ENCODE results near the gene PML.

The PML gene

DNA sequence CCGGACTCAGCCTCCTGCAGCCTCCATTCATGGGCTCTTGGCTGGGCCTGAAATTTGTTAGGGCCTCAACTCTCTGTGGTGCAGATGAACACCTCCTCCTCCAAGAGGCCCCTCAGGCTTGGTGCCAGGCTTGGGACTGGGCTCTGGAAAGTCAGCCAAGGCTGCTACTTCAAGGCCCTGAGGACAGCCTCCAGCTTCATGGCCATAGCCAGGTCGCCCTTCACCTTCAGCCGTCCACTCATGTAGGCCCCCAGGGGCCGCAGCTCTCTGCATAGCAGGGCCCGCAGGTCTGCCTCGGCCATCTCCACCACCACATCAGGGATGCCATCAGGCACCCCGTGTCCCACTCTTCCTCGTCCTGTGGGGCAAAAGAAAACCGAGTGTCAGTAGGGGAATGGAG, 10.7 kb upstream of the PML start:
- in situ Hi-C loops (cut with MboI; ENCODE audit: low sequenced_read_pairs), result no loop called here

DNA sequence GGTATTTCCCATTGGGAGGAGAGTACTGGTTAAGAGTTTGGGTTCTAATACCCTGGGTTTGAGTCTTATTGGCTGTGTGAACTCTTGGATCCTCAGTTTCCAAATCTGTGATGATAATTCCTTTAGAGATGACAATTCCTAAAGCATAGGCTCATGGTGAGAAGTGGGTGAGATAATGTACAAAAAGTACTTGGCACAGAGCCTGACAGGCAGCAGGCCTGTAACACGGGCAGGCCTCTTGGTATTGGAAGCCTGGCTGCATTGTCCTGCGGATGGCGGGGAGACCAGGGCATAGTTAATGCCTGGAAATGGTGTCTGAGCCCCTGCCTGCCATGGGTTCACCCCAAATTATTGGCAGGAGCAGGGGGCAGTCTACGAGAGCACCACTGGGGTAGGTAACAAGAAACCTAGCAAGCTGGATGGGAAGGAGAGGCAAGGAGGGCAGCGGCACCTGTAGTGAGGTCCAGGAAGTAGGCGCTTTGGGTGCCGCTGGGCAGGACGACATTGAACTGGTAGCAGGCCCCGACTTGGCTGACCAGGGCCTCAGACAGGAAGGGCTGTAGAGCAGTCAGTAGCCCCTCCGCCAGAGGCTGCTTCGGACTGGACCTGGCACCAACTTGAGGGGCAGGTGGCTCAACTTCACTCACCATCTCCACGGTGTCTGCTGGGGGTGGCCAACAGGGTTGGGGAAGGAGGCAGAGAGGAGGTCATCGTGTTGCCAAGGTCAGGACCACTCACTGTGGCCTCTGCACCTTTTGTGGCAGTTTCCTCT, 10.1 kb upstream of the PML start:
- in situ Hi-C loops (cut with MboI; ENCODE audit: low sequenced_read_pairs), result no loop called here

DNA sequence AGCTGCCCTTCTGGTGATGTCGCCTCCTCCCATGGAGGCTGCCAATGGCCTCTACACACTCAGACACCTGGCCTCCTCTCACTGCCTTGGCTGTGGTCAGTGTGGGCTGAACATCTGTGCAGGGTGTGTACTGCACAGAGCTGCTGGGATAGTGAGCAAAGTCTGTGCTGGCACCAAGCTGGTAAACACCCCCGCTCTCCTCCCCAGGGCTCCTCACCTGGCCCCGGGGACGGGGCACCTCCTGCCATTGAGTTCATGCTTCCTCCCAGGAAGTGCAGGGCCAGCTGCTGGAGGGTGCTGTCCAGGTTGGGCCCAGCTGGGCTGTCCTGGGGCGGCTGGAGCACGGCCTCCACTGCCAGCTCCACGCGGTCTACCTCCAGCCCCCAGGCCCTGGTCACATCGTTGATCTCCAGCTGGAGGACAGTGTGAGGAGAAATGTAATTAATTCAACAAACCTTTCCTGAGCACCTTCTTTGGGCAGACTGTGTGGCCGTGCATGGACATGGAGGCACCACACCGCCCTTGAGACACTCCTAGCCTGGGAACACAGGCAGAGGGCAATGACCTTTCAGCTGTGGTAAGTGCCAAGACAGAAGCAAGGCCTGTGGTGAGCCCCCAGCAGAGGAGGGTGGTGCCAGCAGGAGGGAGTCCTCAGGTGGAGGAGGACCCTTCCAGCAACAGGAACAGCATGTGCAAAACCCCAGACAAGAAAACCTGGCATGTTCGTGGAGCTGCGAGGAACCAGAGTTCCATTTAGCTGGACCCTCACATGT, 9.2 kb upstream of the PML start:
- in situ Hi-C loops (cut with MboI; ENCODE audit: low sequenced_read_pairs), result no loop called here

DNA sequence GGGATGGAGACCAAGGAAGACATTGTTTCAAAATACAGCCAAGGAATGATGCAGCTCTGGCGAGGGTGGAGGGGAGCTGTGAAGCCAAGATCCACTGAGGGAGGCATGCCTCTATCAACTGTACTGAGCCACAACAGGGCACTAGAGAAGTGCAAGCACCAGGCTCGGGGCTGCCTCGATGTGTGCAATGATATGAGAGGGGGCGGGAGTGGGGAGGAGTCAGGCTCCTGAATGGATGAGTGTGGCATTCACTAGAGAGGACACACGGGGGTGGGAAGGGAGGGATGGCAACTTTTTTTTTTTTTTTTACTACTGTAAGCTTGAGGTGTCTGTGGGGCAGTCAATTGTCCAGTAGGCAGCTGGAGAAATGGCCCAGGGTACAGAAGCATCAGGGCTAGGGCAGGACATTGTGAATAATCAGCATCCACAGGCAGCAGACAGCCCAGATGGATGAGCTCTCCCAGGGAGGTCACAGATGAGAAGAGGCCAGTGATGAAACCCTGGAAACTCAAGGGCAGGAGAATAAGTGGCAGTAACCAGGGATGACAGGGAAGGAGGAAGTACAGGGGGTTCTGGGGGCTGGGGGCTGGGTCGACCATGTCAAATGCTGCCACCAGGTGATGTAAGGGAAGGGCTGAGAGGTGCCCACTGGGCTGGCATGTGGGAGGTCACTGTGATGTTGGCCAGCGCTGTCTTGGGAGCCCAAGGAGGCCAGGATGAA, 8.3 kb upstream of the PML start:
- in situ Hi-C loops (cut with MboI; ENCODE audit: low sequenced_read_pairs), result no loop called here

DNA sequence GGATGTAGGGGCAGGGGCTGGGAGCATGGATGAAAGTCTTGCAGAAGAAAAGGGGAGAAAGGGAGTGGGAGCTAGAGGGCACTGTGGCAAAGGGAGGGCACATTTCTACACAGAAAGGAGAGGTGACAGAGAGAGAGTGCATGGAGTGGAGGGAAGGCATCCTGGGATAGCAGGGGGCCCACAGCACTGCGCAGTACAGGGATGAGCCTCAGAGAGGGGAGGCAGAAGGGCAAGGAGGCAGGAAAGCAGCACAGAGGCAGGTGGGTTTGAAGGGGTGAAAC, 7.8 kb upstream of the PML start:
- in situ Hi-C loops (cut with MboI; ENCODE audit: low sequenced_read_pairs), result no loop called here

DNA sequence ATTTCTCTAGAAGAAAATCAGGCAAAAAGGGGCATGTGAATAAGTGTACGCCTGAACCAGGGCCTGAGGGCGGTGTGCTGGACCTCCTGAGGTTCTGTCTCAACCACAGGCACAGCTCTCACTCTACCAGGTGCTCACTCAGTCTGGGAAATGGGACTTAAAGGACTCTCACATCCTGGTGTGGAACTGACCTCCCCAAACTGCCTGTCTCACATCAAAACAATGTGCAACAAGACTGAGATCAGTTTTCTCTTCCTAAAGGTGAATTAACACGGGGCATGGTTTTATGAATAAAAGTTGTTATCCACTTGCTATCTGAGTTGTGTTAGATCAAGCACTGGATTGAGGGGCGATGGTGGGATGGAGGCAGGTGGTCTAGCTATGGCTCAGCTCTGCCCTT, 7.3 kb upstream of the PML start:
- in situ Hi-C loops (cut with MboI; ENCODE audit: low sequenced_read_pairs), result no loop called here

DNA sequence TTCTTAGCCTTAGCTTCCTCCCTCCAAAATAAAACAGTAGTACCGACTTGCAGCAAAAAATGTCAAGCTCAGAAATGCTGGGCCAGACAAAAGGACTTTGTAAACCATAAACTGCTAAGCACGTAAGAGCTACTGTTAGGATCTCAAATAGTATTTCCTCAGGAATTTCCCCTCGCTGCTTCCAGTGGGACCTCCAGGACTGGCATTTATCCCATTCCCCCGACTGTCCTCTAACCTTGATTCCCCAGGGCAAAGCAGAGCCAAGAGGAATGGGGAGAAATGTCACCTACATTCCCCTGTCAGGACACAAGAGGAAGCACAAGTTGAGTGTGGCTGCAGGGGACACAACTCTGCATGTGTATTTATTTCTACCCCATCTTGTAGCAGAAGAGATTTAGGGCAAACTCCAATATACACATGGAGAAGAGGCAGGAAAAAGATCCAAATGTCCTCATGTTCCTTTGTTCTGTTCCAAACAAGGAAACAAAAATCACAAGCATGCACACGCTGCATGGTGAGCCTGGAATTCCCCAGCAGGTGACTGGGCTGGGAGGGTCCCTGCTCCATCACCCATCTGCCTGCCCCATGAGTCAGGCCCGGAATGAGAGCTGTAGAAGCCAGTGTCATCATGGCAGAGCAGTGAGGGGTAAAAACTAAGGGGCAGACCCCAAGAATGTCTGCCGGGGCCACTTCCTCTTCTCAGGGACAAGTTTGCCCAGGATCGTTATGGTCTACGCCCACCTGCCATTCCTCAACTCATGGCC, 6.7 kb upstream of the PML start:
- in situ Hi-C loops (cut with MboI; ENCODE audit: low sequenced_read_pairs), result no loop called here

DNA sequence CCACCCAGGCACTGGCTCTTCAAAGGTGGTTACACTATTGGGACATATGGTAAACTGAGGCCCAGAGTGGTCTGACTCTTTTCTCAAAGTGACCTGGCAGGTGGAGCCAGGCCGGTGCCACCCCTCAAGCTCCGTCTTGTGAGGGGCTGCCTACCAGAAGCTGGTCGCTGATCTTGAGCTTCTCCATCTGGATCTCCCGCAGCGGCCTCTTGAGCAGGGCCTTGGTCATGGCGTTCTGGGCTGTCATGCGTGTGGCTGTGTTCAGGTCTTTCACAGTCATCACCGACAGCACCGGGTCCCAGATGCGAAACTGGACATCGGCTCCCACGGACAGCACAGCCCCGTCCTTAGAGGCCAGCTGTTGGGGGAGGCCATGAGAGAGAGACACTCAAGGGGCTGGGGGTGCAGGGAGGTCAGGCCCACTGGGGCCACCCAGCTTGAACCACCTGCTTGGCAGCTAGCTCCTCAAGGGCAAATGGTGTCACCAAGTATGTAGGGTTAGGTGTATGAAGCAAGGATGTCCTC, 6.0 kb upstream of the PML start:
- in situ Hi-C loops (cut with MboI; ENCODE audit: low sequenced_read_pairs), result no loop called here

DNA sequence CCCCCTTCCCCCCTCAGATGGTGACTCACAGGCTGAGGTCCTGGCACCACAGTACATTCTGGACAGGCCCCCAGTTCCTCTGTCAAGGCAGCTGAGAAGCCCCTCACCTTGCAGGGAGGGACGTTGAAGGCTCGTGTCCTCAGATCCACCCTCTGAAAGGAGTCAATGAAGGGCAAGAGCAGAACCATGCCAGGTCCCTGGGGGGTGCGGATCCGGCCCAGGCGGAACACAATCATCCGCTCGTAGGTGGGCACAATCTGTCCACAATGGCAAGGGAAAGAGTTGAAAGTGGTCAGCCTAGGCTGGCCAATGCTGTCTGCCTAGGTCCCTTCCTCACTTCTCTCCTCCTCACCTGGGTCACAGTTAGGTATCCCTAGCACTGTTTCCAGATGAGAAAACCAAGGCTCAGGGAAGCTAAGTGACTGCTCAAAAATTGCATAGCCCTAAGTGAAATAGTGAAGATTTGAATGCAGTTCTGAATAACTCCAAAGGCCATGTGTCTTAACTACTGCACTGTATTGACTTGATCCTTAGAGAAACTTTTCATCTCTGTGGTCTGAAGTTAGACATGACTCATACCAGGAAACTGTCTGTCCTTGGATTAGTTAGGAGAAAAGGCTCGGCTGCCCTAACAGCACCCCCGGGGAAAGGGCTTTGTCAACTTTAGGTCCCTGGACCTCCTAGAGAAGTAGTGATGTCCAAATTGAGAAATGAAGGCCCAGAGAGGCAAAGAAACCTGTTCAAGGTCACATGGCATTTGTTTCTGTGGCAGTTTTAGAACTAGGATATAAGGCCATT, 5.3 kb upstream of the PML start:
- in situ Hi-C loops (cut with MboI; ENCODE audit: low sequenced_read_pairs), result no loop called here

DNA sequence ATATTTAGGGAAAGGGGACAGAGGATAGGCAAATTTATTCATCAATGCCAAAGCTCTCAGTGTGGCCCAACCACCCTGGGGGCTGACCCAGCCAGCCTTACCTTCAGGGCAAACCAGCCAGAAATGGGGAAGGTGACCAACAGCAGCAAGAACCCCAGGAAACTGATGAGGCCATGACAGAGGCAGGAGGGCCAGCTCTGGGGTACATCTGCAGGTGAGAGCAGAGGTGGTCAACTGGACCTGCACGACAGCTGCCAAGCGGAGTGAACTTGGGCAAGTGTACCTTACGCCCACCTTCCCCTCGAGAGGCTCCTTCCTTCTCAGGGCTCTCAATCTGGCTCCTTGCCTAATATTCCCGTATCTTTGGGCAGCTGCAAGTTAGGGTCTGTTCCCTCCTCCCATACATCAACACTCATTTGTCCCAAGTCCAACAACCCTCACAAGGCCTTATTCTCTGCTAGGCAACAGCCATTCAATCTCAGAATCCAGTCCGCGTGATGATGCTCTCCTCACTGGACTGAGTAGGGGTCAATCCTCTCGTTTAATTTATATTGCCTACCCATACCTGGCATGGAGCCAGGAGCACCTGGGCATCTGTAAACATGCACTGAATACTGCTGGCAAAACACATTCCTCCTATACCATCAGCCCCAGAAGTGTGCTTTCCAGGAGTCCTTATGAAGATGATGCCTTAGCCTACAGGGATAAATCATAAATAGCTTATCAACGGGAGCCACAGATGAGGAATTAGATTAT, 4.1 kb upstream of the PML start:
- in situ Hi-C loops (cut with MboI; ENCODE audit: low sequenced_read_pairs), result no loop called here

DNA sequence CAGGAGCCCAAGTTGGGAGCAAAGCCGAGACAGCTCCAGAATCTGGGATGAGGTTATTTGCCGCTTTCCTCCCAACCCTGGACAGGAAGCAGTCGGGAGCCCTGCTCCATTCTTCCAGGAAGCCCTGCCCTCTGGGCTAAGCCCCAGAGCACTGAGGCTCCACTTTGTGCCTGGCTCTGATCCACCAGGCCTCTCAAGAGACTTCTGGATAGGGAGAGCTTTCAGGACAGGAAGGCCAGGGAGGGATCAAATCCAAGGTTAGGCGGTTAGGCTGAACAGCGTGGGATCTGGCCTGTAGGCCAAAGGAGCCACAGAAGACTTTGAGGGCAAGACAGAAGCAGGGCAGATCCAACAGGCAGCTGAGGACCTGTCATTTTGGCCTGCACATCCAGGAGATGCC, 3.3 kb upstream of the PML start:
- in situ Hi-C loops (cut with MboI; ENCODE audit: low sequenced_read_pairs), result no loop called here

DNA sequence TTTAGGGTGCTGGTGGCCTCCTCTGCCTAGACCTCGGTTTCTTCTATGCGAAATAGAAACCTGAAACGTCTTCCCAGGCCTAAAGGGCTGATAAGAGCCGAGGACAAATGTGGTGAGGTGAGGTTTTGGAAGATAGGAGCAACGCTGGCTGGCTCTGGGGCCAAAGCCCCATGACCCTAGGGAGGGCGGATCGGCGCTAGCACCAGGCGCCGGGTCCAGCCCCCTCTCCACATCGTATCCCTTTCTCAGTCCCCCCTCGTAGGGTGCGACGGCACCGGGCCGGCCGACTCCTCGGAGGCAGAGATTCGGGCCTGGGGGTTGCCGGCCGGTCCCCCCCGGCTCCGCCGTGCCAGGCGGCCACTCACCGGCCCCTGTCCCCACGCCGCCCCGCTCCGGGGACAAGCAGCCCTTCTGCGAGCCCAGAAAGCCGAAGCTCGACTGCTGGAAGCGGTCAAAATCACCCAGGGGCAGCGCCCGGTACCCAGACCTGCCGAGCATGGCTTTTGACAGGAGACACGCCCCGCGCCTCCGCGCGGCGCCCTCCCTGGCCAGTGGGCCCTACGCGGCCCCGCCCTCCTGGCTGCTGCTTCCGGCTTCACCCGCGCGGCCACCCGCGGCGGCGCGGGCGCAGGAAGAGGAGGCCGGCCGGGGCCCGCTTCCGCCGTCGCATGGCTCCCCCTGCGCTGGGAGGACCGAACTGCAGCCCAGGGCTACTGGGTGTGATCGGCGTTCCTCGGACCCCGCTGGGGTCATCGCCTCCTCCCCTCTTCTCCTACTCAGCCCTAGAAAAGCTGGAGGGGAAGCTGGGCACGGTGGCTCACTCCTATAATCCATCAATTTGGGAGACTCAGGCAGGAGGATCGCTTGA, 2.6 kb upstream of the PML start, which contains the start of gene STOML1:
Gene STOML1, minus strand, starts transcription at position 570 of the 868 bp plus-strand sequence. Its CDS starts 72 bp downstream, at position 498.
- in situ Hi-C loops (cut with MboI; ENCODE audit: low sequenced_read_pairs), result no loop called here

DNA sequence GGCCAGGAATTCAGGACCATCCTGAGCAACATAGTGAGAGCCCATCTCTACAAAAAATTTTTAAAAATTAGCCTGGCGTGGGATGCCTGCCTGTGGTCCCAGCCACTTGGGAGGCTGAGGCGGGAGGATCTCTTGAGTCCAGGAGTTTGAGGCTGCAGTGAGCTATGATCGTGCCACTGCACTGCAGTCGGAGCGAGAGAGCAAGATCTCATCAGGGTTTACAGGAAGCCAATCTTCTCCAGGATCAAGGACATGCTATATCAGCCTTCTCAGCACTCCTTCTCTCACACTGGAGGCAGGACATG, 2.0 kb upstream of the PML start:
- in situ Hi-C loops (cut with MboI; ENCODE audit: low sequenced_read_pairs), result no loop called here

DNA sequence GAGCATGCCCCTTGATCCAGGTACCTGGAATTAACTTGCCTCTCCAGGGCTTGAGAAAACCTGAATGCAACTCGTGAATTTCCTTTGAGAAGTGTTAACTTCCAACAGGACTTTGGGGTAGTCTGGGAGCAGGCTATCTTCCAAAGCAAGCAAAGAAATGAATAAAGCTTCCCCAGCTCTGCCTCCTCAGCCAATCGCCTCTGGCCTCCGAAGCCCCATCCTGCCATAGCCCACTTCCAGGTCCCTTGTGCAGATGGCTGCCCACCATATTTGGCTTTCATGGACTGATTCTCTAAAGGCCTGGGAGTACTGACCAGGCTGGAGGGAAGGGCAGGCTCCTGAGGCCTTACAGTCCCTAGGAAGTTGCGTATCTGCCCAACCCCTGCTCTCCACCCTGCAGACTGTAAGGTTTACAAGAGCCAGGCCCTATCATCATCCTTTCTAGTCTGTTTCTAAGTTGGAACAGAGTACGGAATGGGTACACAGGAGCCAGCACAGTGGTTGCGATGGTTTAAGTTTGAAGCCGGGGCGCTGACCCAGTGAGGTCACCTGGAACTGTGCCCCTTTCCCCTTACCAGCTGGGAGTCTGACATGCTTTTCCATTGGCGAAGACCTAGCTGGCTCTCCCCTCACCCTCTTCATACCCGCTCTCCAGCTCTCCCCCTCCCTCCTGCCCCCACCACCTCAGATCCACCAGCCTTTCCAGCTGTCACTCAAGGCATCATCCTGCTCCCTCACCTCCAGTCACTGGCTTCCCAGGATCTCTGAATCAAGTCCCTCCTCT, 1.1 kb upstream of the PML start:
- in situ Hi-C loops (cut with MboI; ENCODE audit: low sequenced_read_pairs), result no loop called here

DNA sequence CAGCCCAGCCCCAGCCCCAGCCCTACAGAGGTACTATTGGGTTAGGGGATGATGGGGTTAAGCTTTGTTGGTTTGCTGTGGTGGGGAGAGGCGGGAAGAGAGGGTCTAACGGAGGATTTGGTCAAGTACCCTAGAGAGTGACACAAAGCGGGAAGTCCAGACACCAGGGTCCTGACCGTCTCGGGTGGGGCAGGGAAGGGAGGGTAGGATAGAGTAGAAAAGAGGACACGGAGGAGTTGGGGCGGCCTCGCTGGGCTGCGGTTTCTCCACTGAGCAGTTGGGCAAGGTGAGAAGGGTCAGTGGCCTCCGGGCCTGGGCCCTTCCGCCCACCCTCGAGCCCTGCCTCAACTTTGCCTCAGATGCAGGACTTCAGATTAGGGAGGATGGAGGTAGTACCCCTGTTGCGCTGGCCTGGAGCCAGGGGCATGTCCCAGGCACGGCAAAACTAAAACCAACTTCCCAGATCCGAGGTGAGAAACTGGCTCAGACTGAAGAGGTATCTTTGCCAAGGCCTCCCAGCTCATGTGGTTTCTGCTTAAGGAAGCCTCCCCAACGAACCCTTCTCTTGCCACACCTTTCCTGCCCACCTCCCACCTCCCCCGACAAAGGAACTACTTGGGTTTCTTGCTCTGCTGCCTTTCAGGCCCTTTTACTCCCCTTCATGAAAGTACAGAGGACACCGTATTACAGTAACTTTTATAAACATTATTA, 551 bp downstream of the PML start:
- in situ Hi-C loops (cut with MboI; ENCODE audit: low sequenced_read_pairs), result no loop called here

DNA sequence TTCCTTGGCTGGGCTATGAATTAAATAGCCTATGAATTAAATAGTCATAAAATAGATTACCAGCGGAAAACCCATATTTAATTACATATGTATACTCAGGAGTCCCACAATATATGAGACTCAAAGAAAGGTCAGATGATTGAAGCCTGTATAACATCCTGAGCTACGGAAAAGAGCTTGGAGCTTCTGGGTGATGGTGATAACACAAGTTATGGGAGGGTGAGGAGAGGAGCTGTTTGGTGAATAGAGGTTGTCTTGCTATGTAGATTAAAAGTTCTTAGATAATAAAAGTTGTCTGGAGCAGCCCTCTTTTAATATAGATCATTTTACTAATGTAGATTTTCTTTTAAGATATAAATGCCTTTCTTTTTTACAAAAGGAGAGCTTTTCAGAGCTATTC, 1.8 kb downstream of the PML start:
- in situ Hi-C loops (cut with MboI; ENCODE audit: low sequenced_read_pairs), result no loop called here

DNA sequence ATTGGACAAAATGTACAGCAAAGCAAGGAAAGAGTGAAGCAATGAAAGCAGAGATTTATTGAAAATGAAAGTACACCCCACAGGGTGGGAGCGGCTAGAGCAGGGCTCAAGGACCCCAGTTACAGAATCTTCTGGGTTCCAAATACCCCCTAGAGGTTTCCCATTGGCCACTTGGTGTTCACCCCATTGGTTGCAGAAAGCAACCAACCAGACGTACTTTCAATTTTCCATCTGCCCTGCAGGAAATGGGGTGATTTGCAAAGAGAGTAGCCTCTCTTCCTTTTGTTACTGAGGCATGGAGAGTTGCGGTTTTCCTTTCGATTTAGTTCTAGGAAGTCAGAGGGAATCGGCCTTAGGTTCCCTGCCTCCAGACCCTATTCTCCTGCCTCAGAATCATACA, 2.4 kb downstream of the PML start:
- in situ Hi-C loops (cut with MboI; ENCODE audit: low sequenced_read_pairs), result no loop called here
